ENCODE measurements around the gene GNG11. TPM values are rescaled to one million over a fixed set of nuclear protein-coding genes. Genes with fewer than 3 reads are reported as not detected.

Gene GNG11
- 1.3 and 1.9 TPM in 2 replicates for total RNA-seq (2014; rRNA removed; shearing (Covaris generic))

DNA sequence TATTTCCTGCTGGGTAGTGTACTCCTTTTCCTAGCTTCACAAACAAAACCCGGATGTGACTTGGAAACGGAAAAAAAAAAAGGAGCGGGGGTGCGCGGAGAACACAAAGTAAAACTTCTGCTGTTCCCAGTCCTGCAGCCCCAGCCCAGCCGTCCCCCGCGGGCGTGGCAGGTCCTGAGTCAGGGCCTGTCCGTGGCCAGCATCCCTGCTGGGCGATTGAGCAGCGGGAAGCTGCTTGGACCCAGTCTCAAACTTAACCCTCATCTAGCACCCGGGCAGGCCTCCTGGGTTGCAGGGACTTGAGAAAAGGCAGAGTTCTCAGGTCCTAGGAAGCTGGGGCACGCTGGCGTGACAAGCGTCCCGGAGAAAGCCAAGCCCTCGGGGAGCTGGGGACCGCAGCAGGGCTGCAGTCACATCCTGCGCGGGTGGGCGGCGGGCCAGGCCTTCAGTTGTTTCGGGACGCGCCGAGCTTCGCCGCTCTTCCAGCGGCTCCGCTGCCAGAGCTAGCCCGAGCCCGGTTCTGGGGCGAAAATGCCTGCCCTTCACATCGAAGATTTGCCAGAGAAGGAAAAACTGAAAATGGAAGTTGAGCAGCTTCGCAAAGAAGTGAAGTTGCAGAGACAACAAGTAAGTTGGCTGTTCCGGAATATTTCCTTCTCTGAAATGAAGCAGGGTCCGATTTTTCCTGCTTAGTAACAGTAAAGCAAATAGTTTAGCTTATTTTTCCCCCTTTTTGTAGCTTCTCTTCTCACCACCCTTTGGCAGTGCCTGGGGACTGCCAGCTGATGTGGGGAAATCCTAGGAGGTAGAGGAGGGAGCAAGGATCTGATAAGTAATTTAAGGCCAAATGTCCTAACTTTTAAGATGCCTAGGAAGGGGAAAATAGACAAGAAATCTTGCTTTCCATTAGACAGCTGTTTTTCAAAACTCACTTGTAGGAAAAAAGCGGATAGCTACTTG lies at the start of gene GNG11:
Gene GNG11 (plus strand): TSS at position 129 of the 960 bp plus-strand sequence. CDS start 403 bp downstream, at position 532.
- Histone ChIP-seq H3K4me3 (ENCODE audit: insufficient read depth, low read depth, low read length) (peak within 1 kb of the TSS; percentile 58), H3K36me3 (replicated peaks; ENCODE audit: control insufficient read depth, insufficient read depth, low read length) (no peaks in the 10 kb centered on the region), H3K27me3 (ENCODE audit: control insufficient read depth, insufficient read depth, low read length) (no peaks in the 10 kb centered on the region)
- DNase-seq = peak; percentile 66

GRCh38 chr7:93873998-93874574 lies 47.4 kb upstream of the GNG11 start:
- Histone ChIP-seq H3K27me3 (ENCODE audit: control insufficient read depth, insufficient read depth, low read length) (no peaks in the 10 kb centered on the region), H3K36me3 (replicated peaks; ENCODE audit: control insufficient read depth, insufficient read depth, low read length) (no peaks in the 10 kb centered on the region), H3K4me3 (ENCODE audit: insufficient read depth, low read depth, low read length) (no peak overlapping the region)
- no peak for DNase-seq

DNA sequence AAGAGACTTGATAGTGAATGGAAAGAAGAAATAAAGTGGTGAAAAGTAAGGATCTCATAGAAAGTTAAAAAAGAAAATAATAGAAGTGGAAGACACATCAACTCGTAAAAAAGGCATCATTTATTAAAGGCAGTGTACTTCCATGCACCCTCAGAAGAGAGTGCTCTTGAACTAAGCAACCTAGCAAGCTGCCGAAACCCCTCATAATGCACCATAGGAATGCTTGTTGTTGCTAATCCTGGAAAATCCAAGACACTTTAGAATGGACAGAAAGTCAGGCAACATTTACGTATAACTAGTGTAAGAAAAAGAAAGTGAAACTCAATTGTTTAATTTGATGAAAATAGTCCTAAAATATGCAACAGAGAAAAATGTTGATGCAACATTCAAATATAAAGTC lies 43.8 kb upstream of the GNG11 start:
- DNase-seq = no peak
- Histone ChIP-seq H3K4me3 (ENCODE audit: insufficient read depth, low read depth, low read length) (no peak overlapping the region), H3K36me3 (replicated peaks; ENCODE audit: control insufficient read depth, insufficient read depth, low read length) (no peaks in the 10 kb centered on the region), H3K27me3 (ENCODE audit: control insufficient read depth, insufficient read depth, low read length) (no peaks in the 10 kb centered on the region)

DNA sequence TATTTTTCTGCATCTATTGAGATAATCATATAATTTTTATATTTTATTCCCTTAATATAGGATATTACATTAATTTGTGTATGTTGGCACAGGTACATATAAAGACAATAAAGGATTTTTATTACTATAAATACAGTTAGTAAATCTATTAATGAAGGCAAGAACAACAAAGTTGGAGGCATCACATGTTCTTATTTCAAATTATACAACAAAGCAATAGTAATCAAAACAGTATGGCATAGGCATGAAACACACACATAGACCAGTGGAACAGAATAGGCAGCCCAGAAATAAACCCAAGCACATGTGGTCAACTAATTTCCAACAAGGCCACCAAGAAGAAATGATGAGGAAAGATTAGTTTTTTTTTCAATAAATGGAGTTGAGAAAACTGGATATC lies 42.2 kb upstream of the GNG11 start:
- H3K27me3 ChIP-seq (ENCODE audit: control insufficient read depth, insufficient read depth, low read length) = no peaks in the 10 kb centered on the region
- no peaks in the 10 kb centered on the region for H3K36me3 ChIP-seq (replicated peaks; ENCODE audit: control insufficient read depth, insufficient read depth, low read length)
- no peak overlapping the region for H3K4me3 ChIP-seq (ENCODE audit: insufficient read depth, low read depth, low read length)
- DNase-seq = no peak

- Histone ChIP-seq H3K27me3 (ENCODE audit: control insufficient read depth, insufficient read depth, low read length) (no peaks in the 10 kb centered on the region), H3K4me3 (ENCODE audit: insufficient read depth, low read depth, low read length) (no peak overlapping the region), H3K36me3 (replicated peaks; ENCODE audit: control insufficient read depth, insufficient read depth, low read length) (no peaks in the 10 kb centered on the region)
- DNase-seq = no peak
Observed at GRCh38 chr7:93882468-93882867, 39.1 kb upstream of the GNG11 start.

- DNase-seq = no peak
- H3K27me3 ChIP-seq (ENCODE audit: control insufficient read depth, insufficient read depth, low read length) = no peaks in the 10 kb centered on the region
- H3K36me3 ChIP-seq (replicated peaks; ENCODE audit: control insufficient read depth, insufficient read depth, low read length) = no peaks in the 10 kb centered on the region
- no peak overlapping the region for H3K4me3 ChIP-seq (ENCODE audit: insufficient read depth, low read depth, low read length)
Observed at GRCh38 chr7:93883078-93883916, 38.2 kb upstream of the GNG11 start.

DNA sequence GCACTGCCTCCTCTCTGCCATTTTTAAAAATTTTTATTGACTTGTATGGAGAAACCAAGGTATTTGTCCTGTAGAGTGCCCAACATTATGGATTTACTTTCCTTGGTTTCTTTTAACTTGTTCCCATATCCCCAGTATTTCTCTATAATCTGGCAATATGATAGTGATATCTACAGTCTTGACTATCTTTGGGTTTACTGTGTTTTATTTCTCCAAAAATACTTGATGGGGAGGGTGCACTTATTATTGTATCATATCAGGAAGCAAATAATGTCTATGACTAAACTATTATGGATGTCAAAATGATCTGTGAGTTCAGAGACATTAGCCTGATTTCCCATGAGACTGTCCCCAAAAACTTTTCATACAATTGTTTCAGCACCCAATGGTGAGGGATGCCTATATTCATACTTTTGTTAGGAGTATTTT lies 37.6 kb upstream of the GNG11 start:
- Histone ChIP-seq H3K27me3 (ENCODE audit: control insufficient read depth, insufficient read depth, low read length) (no peaks in the 10 kb centered on the region), H3K36me3 (replicated peaks; ENCODE audit: control insufficient read depth, insufficient read depth, low read length) (no peaks in the 10 kb centered on the region), H3K4me3 (ENCODE audit: insufficient read depth, low read depth, low read length) (no peak overlapping the region)
- no peak for DNase-seq

DNA sequence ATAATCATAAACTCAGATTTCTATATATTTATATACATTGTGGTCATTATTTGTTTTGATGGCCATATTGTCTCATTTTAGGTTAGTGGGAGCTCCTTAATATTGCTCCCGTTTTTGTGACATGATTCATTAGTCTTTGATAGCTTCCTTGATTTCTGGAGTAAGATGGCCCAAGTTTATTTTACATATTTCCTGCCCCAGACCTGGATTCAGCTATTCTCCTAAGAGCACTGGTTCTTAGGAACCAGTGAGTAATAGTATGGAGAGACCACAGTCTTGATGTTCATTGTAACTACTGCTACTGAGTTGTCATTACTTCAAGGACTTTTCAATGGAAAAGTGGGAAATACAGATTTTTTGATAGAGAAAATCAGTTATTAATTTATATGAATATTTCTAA lies 37.0 kb upstream of the GNG11 start:
- DNase-seq = no peak
- H3K36me3 ChIP-seq (replicated peaks; ENCODE audit: control insufficient read depth, insufficient read depth, low read length) = no peaks in the 10 kb centered on the region
- H3K27me3 ChIP-seq (ENCODE audit: control insufficient read depth, insufficient read depth, low read length) = peaks cover under 1% of the 10 kb centered on the region; the same call in 1 of the 2 replicates
- no peak overlapping the region for H3K4me3 ChIP-seq (ENCODE audit: insufficient read depth, low read depth, low read length)

DNA sequence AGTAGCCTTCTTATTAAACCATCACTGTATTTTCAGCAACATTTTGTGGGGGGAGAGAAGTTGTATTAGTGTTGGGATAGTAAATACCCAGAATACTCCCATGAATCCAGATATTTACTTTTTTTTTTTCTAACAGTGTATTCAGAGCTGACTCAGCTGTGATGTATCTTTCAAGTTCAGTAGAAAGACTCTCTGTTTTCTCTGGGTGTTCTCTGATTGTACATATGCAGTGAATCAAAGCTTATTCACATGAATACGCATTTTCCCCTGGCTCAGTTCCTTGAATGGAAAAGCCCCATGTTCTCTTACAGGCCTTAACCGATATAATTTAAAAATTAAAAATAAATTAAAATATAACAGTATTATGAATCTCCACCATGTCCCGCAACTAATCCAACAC lies 32.3 kb upstream of the GNG11 start:
- DNase-seq = no peak
- no peak overlapping the region for H3K4me3 ChIP-seq (ENCODE audit: insufficient read depth, low read depth, low read length)
- no peaks in the 10 kb centered on the region for H3K36me3 ChIP-seq (replicated peaks; ENCODE audit: control insufficient read depth, insufficient read depth, low read length)
- peaks cover 10% of the 10 kb centered on the region for H3K27me3 ChIP-seq (ENCODE audit: control insufficient read depth, insufficient read depth, low read length)

DNA sequence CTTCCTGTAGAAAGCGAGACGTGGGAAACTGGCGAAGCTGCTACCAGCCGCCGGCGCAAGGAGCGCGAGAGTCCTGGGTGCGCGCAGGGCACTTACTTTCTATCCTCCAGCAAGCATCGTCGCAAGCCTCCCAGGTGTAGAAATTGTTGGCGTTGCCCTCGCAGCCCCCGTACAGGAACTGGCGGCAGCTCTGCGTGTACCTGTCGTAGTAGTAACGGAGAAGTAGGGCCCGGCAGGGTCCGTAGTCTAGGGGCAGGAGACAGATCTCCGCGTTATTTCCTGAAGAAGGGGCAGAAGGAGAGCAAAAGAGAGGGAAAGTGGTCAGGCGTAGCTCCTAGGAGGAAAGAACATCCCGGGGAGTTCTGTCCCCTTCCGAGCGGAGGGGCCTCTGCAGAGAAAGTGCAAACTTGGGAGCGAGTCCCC lies 31.5 kb upstream of the GNG11 start:
- H3K27me3 ChIP-seq (ENCODE audit: control insufficient read depth, insufficient read depth, low read length) = peaks cover 10% of the 10 kb centered on the region
- no peaks in the 10 kb centered on the region for H3K36me3 ChIP-seq (replicated peaks; ENCODE audit: control insufficient read depth, insufficient read depth, low read length)
- peak overlapping the region; percentile 74 for H3K4me3 ChIP-seq (ENCODE audit: insufficient read depth, low read depth, low read length)
- peak; percentile 60 for DNase-seq

GRCh38 chr7:93890464-93891068 lies 31.0 kb upstream of the GNG11 start, which contains the start of gene TFPI2:
TFPI2 (minus strand) TSS chr7:93890753; CDS start chr7:93890678, 75 bp downstream.
- Histone ChIP-seq H3K27me3 (ENCODE audit: control insufficient read depth, insufficient read depth, low read length) (peaks cover 10% of the 10 kb centered on the region), H3K36me3 (replicated peaks; ENCODE audit: control insufficient read depth, insufficient read depth, low read length) (no peaks in the 10 kb centered on the region), H3K4me3 (ENCODE audit: insufficient read depth, low read depth, low read length) (peak within 1 kb of the TSS; percentile 74)
- DNase-seq = peak; percentile 71

GRCh38 chr7:93894426-93894825 lies 27.1 kb upstream of the GNG11 start:
- DNase-seq = no peak
- peaks cover 10% of the 10 kb centered on the region for H3K27me3 ChIP-seq (ENCODE audit: control insufficient read depth, insufficient read depth, low read length)
- no peaks in the 10 kb centered on the region for H3K36me3 ChIP-seq (replicated peaks; ENCODE audit: control insufficient read depth, insufficient read depth, low read length)
- H3K4me3 ChIP-seq (ENCODE audit: insufficient read depth, low read depth, low read length) = no peak overlapping the region

DNA sequence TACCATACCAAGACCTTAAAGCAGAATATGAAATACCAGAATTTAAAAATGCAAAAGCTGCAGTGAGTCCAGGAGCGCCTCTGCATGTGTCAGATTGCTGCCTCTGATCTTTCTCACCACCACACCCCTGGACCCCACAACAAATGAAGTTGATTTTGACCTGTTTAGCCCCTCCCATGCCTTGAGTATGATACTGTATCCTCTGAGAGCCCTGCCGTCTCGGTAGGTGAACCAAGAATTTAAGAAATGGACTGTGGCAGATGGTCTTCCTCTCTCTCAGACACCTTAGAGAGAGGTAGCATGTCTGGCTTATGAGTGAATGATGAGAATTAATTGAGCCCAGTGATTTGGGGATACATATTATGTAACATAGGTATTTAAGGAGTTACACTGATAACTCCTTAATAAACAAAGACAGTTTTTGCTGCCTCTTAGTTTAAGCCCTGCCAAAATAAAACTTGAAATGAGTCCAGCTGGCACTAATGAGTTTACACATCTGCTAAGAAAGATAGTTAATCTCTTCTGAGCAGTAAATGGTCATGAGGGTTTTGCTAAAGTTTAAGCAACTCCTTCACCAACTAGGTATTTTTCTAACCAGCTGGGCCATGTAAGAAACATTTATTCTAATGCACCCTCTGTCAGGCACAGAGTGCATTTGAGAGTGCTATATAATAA lies 26.4 kb upstream of the GNG11 start:
- no peaks in the 10 kb centered on the region for H3K36me3 ChIP-seq (replicated peaks; ENCODE audit: control insufficient read depth, insufficient read depth, low read length)
- no peak for DNase-seq
- H3K4me3 ChIP-seq (ENCODE audit: insufficient read depth, low read depth, low read length) = no peak overlapping the region

More for the DNA sequence above, 26.4 kb upstream of the GNG11 start:
- peaks cover 7% of the 10 kb centered on the region for H3K27me3 ChIP-seq (ENCODE audit: control insufficient read depth, insufficient read depth, low read length)

All from H7 (cell line).